HEK293 (cell line): ENCODE data around the gene TNC.

Source experiments
- CTCF ChIA-PET: fragments of 350-600 bp; formaldehyde crosslinking; extraction: SDS; loops from one replicate; lab custom pipeline; 2021; ENCODE audit warnings: antibody characterized with exemption; lab: Yijun Ruan, JAX
- POLR2A ChIA-PET: fragments of 300-600 bp; formaldehyde crosslinking; extraction: SDS; loops from one replicate; lab custom pipeline; 2020; ENCODE audit warnings: antibody characterized with exemption, inconsistent platforms; lab: Yijun Ruan, JAX
- H3K27ac ChIP-seq: fragments of 200-500 bp; sonication (Bioruptor generic); 2 replicates; pipeline ENCODE4 v1.5.1; 2014; ENCODE audit warnings: low read depth, low read length, control low read depth, inconsistent platforms; ENCODE audit errors: extremely low read depth
- H3K36me3 ChIP-seq, 2 experiments: fragments of 200-500 bp in 1 of 2; sonication (Bioruptor generic) in 1 of 2; 1 replicate in 1 of 2; 2 replicates in 1 of 2; pipeline ENCODE4 v1.5.1; 2014 to 2017; ENCODE audit warnings: inconsistent platforms in 2 of 2, low read length in 2 of 2; ENCODE audit not compliant: control insufficient read depth in 2 of 2, insufficient read depth in 1 of 2
- H3K4me1 ChIP-seq: fragments of 200-500 bp; sonication (Bioruptor generic); 2 replicates; pipeline ENCODE4 v1.5.1; 2014; ENCODE audit warnings: mild to moderate bottlenecking, low read length, inconsistent platforms; ENCODE audit not compliant: control insufficient read depth, insufficient read depth
- H3K4me3 ChIP-seq: 2 replicates; pipeline ENCODE4 v1.5.1; 2011; ENCODE audit warnings: low read depth, mild to moderate bottlenecking, control low read depth, low read length, moderate library complexity
- H3K9me3 ChIP-seq: fragments of 200-500 bp; sonication (Bioruptor generic); 2 replicates; pipeline ENCODE4 v1.5.1; 2014; ENCODE audit warnings: low read depth, low read length, inconsistent platforms; ENCODE audit not compliant: control insufficient read depth, insufficient read depth
- AEBP2 ChIP-seq: fragments of 450-650 bp; formaldehyde crosslinking; IDR thresholded peaks from 2 replicates; pipeline ENCODE4 v1.5.1; 2016; ENCODE audit warnings: missing biosample characterization, missing genetic modification characterization, borderline replicate concordance
- BCL11A ChIP-seq: fragments of 450-650 bp; formaldehyde crosslinking; IDR thresholded peaks from 2 replicates; pipeline ENCODE4 v1.5.1; 2016; ENCODE audit warnings: low read depth, missing biosample characterization, missing genetic modification characterization
- GLI4 ChIP-seq: fragments of 450-650 bp; formaldehyde crosslinking; IDR thresholded peaks from 2 replicates; pipeline ENCODE4 v1.5.1; 2016; ENCODE audit warnings: missing biosample characterization, missing genetic modification characterization
- KLF10 ChIP-seq: fragments of 450-650 bp; IDR thresholded peaks from 2 replicates; pipeline ENCODE4 v1.5.1; 2018; ENCODE audit warnings: missing biosample characterization, mild to moderate bottlenecking, missing genetic modification characterization
- PRDM6 ChIP-seq: fragments of 450-650 bp; formaldehyde crosslinking; IDR thresholded peaks from 2 replicates; pipeline ENCODE4 v1.5.1; 2017; ENCODE audit warnings: missing biosample characterization, missing genetic modification characterization
- TCF7L2 ChIP-seq: IDR thresholded peaks from 2 replicates; pipeline ENCODE4 v1.6.1; 2011; ENCODE audit warnings: low read depth, mild to moderate bottlenecking, inconsistent platforms, low read length, moderate library complexity, borderline replicate concordance
- ZBTB48 ChIP-seq: fragments of 450-650 bp; formaldehyde crosslinking; IDR thresholded peaks from 2 replicates; pipeline ENCODE4 v1.5.1; 2016; ENCODE audit warnings: missing biosample characterization, missing genetic modification characterization
- ZBTB49 ChIP-seq: fragments of 450-650 bp; formaldehyde crosslinking; IDR thresholded peaks from 2 replicates; pipeline ENCODE4 v1.5.1; 2016; ENCODE audit warnings: missing biosample characterization, missing genetic modification characterization, low read depth
- ZFP69B ChIP-seq: fragments of 450-650 bp; formaldehyde crosslinking; IDR thresholded peaks from 2 replicates; pipeline ENCODE4 v1.5.1; 2016; ENCODE audit warnings: missing biosample characterization, missing genetic modification characterization
- ZNF112 ChIP-seq: fragments of 450-650 bp; formaldehyde crosslinking; IDR thresholded peaks from 2 replicates; pipeline ENCODE4 v1.5.0; 2017; ENCODE audit warnings: missing biosample characterization, missing genetic modification characterization
- ZNF138 ChIP-seq: fragments of 450-650 bp; formaldehyde crosslinking; IDR thresholded peaks from 2 replicates; pipeline ENCODE4 v1.5.1; 2016; ENCODE audit warnings: missing biosample characterization, missing genetic modification characterization, borderline replicate concordance
- ZNF274 ChIP-seq, 2 experiments: fragments of 200-500 bp in 1 of 2; fragments of 450-650 bp in 1 of 2; sonication (Bioruptor generic) in 1 of 2; formaldehyde crosslinking in 1 of 2; IDR thresholded peaks; 2 replicates each; pipeline versions ENCODE4 v1.5.1 to v1.6.1; 2014 to 2016; ENCODE audit warnings: borderline replicate concordance in 1 of 2, inconsistent platforms in 1 of 2, low read length in 1 of 2, missing biosample characterization in 1 of 2, missing genetic modification characterization in 1 of 2
- ZNF324 ChIP-seq: fragments of 450-650 bp; formaldehyde crosslinking; IDR thresholded peaks from 2 replicates; pipeline ENCODE4 v1.5.1; 2016; ENCODE audit warnings: missing biosample characterization, missing genetic modification characterization
- ZNF404 ChIP-seq: fragments of 450-650 bp; formaldehyde crosslinking; IDR thresholded peaks from 2 replicates; pipeline ENCODE4 v1.5.1; 2017; ENCODE audit warnings: missing biosample characterization, missing genetic modification characterization
- ZNF473 ChIP-seq: fragments of 450-650 bp; formaldehyde crosslinking; IDR thresholded peaks from 2 replicates; pipeline ENCODE4 v1.5.1; 2017; ENCODE audit warnings: missing biosample characterization, missing genetic modification characterization
- ZNF530 ChIP-seq: fragments of 450-650 bp; formaldehyde crosslinking; IDR thresholded peaks from 2 replicates; pipeline ENCODE4 v1.5.1; 2016; ENCODE audit warnings: low read depth, missing biosample characterization, missing genetic modification characterization
- ZNF791 ChIP-seq: fragments of 450-650 bp; formaldehyde crosslinking; IDR thresholded peaks from 2 replicates; pipeline ENCODE4 v1.5.1; 2016; ENCODE audit warnings: missing biosample characterization, missing genetic modification characterization
- ZNF792 ChIP-seq: fragments of 450-650 bp; formaldehyde crosslinking; IDR thresholded peaks from 2 replicates; pipeline ENCODE4 v1.5.1; 2016; ENCODE audit warnings: missing biosample characterization, missing genetic modification characterization
- ZSCAN18 ChIP-seq: fragments of 450-650 bp; formaldehyde crosslinking; IDR thresholded peaks from 2 replicates; pipeline ENCODE4 v1.5.1; 2016; ENCODE audit warnings: missing biosample characterization, missing genetic modification characterization
- ZSCAN4 ChIP-seq: fragments of 450-650 bp; formaldehyde crosslinking; IDR thresholded peaks from 2 replicates; pipeline ENCODE4 v1.5.1; 2017; ENCODE audit warnings: missing biosample characterization, missing genetic modification characterization

Gene TNC

GRCh38 chr9:115093520-115093919 lies 24.4 kb downstream of the TNC start (continued):
- no peak for TF ChIP-seq ZBTB49 (tag by site-specific recombination)
- no peak for TF ChIP-seq ZSCAN4 (tag by site-specific recombination)

GRCh38 chr9:115090486-115090885 lies 27.5 kb downstream of the TNC start:
- Histone ChIP-seq H3K36me3 (no peaks in the 10 kb centered on the region), H3K9me3 (no peaks in the 10 kb centered on the region), H3K27ac (no peak overlapping the region), H3K4me3 (no peak overlapping the region), H3K4me1 (no peaks in the 10 kb centered on the region)
- CTCF ChIA-PET, result interaction anchor here (0.9 kb wide), 1 partner anchor 16 kb away, joined by 3 read pairs; no protein-coding TSS in a partner anchor
- TF ChIP-seq ZNF324 (tag by site-specific recombination) (no peak), ZNF404 (tag by site-specific recombination) (no peak), KLF10 (tag by site-specific recombination) (no peak), ZBTB48 (tag by site-specific recombination) (no peak), ZFP69B (tag by site-specific recombination) (no peak), ZNF473 (tag by site-specific recombination) (no peak), ZNF791 (tag by site-specific recombination) (no peak), ZNF138 (tag by site-specific recombination) (no peak), ZNF112 (tag by site-specific recombination) (no peak), TCF7L2 (no peak), ZNF274 (IDR thresholded peaks at IDR 0.05; ENCODE audit: low read length) (no peak), ZNF274 (tag by site-specific recombination; IDR thresholded peaks at IDR 0.05; ENCODE audit: borderline replicate concordance) (no peak), BCL11A (tag by site-specific recombination) (no peak)
- POLR2A ChIA-PET, result no interaction called here

- CTCF ChIA-PET, result interaction anchor here (0.7 kb wide), 1 partner anchor 1029 kb away, joined by 6 read pairs; no protein-coding TSS in a partner anchor
- H3K9me3 ChIP-seq, result no peaks in the 10 kb centered on the region
- H3K4me1 ChIP-seq, result no peaks in the 10 kb centered on the region
- POLR2A ChIA-PET, result no interaction called here
- H3K36me3 ChIP-seq, result no peaks in the 10 kb centered on the region
- H3K4me3 ChIP-seq, result no peak overlapping the region
- no peak overlapping the region for H3K27ac ChIP-seq
- no peak for TF ChIP-seq ZSCAN18
- TF ChIP-seq AEBP2, result no peak
- no peak for TF ChIP-seq ZBTB49 (tag by site-specific recombination)
- no peak for TF ChIP-seq ZNF530
- no peak for TF ChIP-seq GLI4 (tag by site-specific recombination)
- TF ChIP-seq ZNF792, result no peak
- no peak for TF ChIP-seq PRDM6 (tag by site-specific recombination)
These were observed 29.1 kb downstream of the TNC start for GRCh38 chr9:115088860-115089259.
